ENCODE measurements around the gene KLC1.

DNA sequence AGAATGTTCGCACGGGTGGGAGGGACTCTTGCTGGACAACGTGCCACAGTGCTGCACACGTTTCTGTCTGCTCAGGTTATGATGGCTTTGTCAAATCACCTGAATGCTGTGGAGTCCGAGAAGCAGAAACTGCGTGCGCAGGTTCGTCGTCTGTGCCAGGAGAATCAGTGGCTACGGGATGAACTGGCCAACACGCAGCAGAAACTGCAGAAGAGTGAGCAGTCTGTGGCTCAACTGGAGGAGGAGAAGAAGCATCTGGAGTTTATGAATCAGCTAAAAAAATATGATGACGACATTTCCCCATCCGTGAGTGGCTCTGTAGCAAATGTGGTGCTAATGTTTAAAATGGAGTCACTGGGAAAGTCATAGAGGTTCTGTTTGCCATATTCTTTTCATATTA, 28.5 kb downstream of the KLC1 start:
- no peak for TF ChIP-seq POLR2AphosphoS5 (IDR thresholded peaks at IDR 0.05; ENCODE audit: borderline replicate concordance, low read depth, low read length)
- no peak for TF ChIP-seq EZH2 (IDR thresholded peaks at IDR 0.05)
- no peak for TF ChIP-seq FOXP2 (optimal IDR thresholded peaks at IDR 0.05; ENCODE audit: control extremely low read depth, extremely low read length, insufficient read depth)

All from SK-N-MC (cell line).